NOMO-1 (cell line): ENCODE measurements around the gene HAPLN2.
"Not testable (repeated sequence)": the region's sequence is repeated elsewhere in the genome, so short reads cannot be mapped to it uniquely, and the experiment has no call there.

Experiments used
- DNase-seq, 2 experiments: peaks; one replicate each; lab custom pipeline; 2025; ENCODE audit not compliant: unreplicated experiment in 2 of 2; lab: John Stamatoyannopoulos, UW

The HAPLN2 gene

DNA sequence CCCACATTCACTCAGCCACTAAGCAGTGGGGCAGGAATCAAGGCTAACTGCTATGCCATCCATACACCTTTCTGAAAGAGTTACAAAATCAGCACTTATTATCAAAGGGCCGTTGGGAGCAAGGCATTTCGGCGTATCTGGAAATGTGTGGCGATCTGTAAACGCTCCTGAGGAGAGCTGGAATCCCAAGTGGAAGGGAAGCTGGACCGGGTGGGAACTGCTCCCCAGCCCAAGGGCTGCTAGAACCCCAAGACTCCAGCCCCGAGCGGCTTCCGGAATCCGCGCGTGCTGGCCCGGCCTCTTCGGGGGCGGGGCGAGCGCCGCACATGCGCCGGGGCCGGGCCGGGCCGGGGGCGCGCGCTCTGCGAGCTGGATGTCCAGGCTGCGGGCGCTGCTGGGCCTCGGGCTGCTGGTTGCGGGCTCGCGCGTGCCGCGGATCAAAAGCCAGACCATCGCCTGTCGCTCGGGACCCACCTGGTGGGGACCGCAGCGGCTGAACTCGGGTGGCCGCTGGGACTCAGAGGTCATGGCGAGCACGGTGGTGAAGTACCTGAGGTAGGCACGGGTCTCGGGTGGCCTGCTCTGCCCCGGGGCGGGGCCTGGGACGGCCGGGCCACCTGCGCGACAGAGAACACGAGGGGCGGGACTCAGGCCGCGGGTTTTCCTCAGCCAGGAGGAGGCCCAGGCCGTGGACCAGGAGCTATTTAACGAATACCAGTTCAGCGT is 27.6 kb upstream of the HAPLN2 start, which contains the start of gene NAXE:
Gene NAXE, plus strand, starts transcription at position 345 of the 726 bp plus-strand sequence. Its CDS starts 29 bp downstream, at position 374.
- DNase-seq = peak; percentile 47 to 60

- DNase-seq = no peak
These were observed 26.9 kb upstream of the HAPLN2 start for GRCh38 chr1:156592158-156592909.

DNA sequence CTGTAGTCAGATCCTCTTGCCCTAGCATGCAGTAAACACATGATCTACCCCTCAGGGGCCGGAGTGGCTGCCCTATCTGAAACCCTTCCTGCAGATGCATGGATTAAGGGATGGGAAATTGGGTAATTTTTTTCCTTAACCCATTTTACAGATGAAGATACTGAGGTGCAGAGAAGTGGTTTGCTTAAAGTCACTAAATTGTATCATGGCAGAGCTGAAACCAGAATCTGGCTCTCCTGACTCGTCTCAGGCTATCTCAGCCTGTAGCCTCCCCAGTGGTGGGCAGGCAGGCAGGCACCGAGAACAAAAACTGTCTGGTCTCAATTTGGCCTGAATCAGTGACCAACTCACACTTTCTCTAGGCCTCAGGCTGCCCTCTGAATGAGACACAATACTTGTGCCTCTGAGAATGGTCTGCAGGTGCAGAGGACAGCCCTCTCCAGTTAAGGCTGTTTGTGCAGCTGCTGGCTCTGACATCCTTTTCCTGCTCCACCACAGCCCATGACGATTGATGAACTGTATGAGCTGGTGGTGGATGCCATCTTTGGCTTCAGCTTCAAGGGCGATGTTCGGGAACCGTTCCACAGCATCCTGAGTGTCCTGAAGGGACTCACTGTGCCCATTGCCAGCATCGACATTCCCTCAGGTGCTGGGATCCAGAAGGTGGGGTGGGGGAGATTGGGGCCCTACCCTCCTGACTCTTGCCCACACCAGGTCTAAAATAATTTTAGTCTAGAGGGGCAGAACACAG is 26.1 kb upstream of the HAPLN2 start:
- DNase-seq = no peak

- DNase-seq = no peak
These were observed 25.6 kb upstream of the HAPLN2 start for GRCh38 chr1:156593661-156593989.

GRCh38 chr1:156594190-156594589 is 25.0 kb upstream of the HAPLN2 start:
- no peak for DNase-seq

DNA sequence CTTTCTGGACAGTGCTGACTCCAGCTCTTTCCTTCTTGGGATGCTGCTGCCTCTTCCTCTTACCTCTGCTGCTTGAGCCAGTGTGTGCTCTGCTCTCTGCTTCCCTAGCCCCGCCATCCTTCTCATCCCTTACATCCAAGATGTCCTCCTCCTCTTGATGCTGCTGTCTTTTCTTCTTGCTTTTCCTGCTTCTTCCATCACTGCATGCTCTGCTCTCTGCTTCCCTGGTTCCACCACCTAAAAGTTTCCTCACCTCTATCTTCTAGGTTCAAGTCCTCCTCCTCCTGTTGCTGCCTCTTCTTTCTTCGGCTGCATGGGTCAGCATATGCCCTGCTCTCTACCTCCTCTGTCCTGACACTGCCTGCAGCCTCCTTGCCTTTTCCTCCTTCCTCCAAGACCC is 24.2 kb upstream of the HAPLN2 start:
- no peak for DNase-seq

GRCh38 chr1:156596426-156596825 is 22.8 kb upstream of the HAPLN2 start:
- DNase-seq = no peak

DNA sequence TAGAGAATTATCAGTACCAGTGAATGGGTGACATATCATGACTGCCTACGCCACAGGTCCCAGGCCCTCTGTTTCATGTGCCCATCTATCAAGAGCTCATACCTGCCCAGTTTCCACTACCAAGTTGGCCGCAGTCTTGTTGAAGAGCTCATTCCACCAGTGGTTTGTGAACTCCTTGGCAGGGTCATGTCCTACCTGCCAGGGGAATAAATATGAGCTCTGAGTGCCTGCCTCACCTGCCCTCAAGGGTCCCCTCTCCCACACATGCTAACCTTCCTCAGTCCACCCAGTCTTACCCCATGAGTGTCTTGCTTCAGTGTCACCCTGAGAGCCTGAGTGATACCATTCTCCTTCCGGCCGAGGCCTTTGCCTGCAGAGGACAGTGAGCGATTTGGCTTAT is 21.1 kb upstream of the HAPLN2 start:
- no peak for DNase-seq

- no peak for DNase-seq
These were observed 20.3 kb upstream of the HAPLN2 start for GRCh38 chr1:156598731-156599432.

- DNase-seq = peak; percentile 49 to 80
These were observed 19.4 kb upstream of the HAPLN2 start for GRCh38 chr1:156599811-156600210.

DNA sequence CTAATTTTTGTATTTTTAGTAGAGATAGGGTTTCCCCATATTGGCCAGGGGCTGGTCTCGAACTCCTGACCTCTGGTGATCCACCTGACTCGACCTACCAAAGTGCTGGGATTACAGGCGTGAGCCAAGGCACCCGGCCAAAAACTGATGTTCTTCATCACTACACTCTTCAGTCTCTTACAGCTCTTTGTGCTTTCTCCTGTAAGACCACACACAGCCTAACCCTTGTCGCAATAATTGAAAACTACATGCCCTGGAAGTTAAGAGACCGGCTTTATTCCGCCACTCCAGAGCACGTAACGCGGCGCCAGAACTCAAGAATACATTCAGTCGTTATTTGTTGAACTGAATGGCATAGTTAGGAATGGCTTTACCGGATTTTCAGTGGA is 18.5 kb upstream of the HAPLN2 start:
- no peak for DNase-seq

DNA sequence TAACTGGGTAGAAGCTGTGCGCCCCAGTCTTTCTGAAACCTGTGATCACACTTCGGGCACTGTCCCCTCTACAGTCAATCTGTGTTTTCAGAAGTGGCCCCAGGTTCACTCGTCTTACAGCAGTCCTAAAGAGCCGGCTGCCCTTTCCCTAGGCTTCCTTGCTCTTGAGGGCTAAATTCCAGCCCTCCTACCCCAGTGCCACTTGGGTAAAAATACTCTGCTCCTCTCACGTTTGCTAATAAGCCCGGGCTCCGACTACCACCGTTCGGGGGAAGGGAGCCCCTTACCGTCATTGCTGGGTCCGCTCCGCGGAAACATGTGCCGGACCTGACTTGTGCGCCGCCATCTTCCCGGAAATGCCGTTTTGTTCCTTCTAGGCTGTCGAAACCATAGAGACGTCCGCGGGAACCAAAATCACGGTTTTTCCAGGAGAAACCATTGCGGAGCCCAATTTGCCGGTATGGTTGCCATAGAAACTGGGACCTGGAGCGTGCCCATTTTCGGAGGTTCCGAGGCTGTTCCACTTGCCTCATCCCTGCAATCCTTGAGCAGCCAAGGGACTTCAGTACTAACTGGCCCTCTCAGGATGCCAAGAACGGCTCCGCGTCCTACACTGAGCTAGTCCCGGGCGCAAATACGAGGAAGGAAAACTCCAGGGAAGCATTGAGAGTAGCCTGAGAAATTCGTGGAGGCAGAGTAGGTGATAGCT is 17.9 kb upstream of the HAPLN2 start, which contains the start of gene GPATCH4:
Gene GPATCH4, minus strand, starts transcription at position 358 of the 709 bp plus-strand sequence.
- peak; percentile 67 for DNase-seq

DNA sequence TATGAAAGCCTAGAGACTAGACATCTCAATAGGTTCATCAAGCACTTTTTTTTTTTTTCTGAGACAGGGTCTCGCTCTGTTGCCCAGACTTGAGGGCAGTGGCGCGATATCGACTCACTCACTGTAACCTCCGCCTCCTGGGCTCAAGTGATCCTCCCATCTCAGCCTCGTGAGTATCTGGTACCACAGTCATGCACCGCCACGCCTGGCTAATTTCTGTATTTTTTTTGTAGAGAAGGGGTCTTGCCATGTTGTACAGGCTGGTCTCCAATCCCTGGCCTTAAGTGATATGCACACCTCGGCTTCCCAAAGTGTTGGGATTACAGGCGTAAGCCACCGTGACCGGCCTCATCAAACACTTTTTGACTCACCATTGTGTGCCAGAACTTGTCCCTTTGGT is 17.3 kb upstream of the HAPLN2 start:
- no peak for DNase-seq

- DNase-seq = no peak
These were observed 16.6 kb upstream of the HAPLN2 start for GRCh38 chr1:156602557-156602993.

DNA sequence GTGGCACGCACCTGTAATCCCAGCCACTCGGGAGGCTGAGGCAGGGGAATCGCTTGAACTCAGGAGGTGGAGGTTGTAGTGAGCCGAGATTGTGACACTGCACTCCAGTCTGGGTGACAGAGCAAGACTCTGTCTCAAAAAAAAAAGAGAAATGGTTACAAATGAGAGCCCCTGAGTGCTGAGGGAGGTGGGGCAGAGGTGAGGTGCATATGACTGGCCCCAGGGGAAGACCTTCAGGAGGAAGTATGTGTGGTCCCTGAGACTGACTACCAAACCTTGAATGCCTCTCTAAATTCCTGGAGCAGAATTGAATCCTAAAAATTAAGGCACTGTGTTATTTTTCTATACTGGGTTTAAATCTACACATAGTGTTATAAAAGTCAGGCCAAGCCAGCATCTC is 11.9 kb upstream of the HAPLN2 start:
- not testable (repeated sequence) for DNase-seq

DNA sequence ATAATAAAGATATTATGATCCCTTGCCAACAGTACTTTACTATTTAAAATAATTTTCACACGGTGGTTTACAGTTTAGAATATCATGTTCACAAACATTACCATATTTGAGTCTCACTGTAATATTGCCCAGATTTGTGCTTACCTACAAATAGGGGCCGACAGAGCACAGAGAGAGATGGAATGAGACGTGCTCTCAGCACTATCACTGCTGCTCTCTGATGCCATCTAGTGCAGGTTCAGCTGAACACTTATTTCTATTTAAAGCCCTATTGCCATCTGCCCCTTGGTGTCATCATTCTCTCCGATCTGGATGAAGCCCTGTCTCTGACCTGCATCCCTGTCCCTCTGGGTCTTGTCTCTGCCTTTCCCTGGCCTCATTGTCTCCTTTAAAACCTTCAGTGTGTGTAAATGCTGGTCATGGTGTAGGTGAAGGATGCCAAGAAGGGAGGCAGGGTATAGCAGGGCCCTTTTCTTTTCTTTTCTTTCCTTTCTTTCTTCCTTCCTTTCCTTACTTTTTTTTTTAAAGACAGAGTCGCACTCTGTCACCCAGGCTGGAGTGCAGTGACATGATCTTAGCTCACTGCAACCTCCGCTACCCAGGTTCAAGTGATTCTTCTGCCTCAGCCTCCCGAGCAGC is 11.1 kb upstream of the HAPLN2 start:
- peak; percentile 63 to 88 for DNase-seq

DNA sequence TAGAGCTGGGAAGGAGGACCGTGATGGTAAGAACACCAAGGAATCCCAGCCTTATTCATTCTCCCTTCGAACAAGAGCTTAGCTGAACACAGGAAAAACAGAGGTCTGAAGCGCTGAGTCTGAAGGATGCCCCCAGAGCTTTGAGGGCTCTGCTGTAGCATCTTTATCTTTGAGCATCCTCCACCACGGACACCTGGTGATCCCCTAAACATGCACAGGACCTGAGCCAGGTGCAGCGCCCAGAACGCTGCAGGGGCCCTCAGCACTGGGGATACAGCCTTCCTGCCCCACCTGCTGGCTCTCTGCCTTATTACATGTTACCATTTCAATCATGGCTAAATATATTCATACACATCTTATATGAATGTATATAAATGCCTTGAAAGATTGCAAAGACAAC is 10.2 kb upstream of the HAPLN2 start:
- peak; percentile 22 to 41 for DNase-seq

DNA sequence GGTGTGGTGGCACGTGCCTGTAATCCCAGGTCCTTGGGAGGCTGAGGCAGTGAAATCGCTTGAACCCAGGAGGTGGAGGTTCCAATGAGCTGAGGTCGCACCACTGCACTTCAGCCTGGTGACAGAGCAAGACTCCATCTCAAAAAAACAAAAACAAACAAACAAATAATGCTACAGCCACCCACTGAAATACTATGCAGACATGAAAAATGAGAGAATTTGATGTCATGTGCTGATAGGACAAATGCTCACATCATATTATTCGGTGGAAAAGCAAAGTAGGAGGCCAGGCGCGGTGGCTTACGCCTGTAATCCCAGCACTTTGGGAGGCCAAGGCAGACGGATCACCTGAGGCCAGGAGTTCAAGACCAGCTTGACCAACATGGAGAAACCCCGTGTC is 9.1 kb upstream of the HAPLN2 start:
- not testable (repeated sequence) for DNase-seq

DNA sequence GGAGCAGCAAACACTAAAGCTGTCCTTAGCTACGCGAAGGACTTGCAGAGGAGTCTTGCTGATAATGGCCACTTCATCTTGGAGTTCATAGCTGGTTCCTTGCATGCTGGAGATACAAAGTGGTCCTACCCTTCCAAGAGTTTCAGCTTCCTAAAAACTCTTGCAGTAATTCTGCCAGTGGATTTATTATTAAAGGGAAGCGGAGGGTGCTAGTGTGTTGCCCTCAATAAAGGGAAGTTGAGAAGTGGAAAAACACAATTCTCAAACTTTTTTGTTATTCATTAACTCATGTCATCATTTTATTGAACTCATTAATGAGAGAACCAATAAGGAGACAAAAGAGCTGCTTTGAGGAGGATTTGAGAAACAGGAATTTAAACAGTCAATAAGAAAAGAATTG is 6.5 kb upstream of the HAPLN2 start:
- no peak for DNase-seq

DNA sequence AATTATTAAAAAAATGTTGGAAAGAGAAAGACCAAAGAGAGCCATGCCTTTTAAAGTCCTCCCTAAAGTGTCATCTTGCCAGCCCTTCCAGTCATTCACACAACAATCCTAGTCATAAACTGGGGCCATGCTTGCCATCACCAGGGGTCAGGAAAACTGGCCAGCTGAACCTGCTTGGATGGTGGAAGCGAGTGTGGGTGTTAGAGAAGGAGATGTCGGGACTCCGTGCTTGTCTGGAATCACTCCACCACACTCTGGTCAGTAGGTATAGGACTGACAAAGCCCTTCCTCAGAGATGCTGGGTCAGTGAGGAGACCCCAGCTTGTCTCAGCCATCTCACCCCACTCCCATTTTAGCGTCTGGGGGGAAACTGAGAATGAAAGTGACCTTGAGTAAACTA is 3.3 kb upstream of the HAPLN2 start:
- no peak for DNase-seq
